Muscle of arm (tissue), 12 donors: ENCODE data around the gene SEC63. TPM values are rescaled to one million over a fixed set of nuclear protein-coding genes. Genes with fewer than 3 reads are reported as not detected.

Source experiments
- DNase-seq: peaks from one replicate; pipeline ENCODE4 v3.0.0-alpha.2; 2013
- polyA plus RNA-seq, 12 donors: library from polyadenylated mRNA; unstranded; fragments of 120-200 nt; gene quantifications; one replicate each; pipeline ENCODE4 v1.2.1, GENCODE V29; 2013; ENCODE audit not compliant: insufficient read length in 12 of 12

SEC63 gene
- polyA plus RNA-seq, 12 donors: 55.4 to 129 (median 87.2) TPM; not detected in 1

- DNase-seq: no peak
Measured at GRCh38 chr6:107820338-107821261, 137.4 kb downstream of the SEC63 start.

GRCh38 chr6:107819964-107820337 is 138.1 kb downstream of the SEC63 start:
- no peak for DNase-seq

- no peak for DNase-seq
Measured at GRCh38 chr6:107819217-107819616, 138.8 kb downstream of the SEC63 start.

GRCh38 chr6:107818272-107818671 is 139.7 kb downstream of the SEC63 start:
- no peak for DNase-seq

GRCh38 chr6:107817784-107818183 is 140.2 kb downstream of the SEC63 start:
- no peak for DNase-seq

Other genes starting within 250 kb of the SEC63 start
- 10 to 100 TPM in 1 of 12 donors, 1 to 10 TPM in 2, under 1 TPM in 8, not detected in 1; 0.11 to 15.2 (median 0.40) TPM for gene SCML4, start 133.9 kb downstream of the SEC63 start, polyA plus RNA-seq
- gene OSTM1, start 116.5 kb upstream of the SEC63 start, polyA plus RNA-seq: 10 to 100 TPM in 11 of 12 donors, not detected in 1; 19.4 to 33.0 (median 27.1) TPM
- under 1 TPM in 4 of 12 donors, not detected in 8; 0.08 to 0.19 (median 0.09) TPM for gene NR2E1, start 207.8 kb upstream of the SEC63 start, polyA plus RNA-seq